Prostate gland (tissue), 2 donors: ENCODE data around the gene LCOR. TPM values are rescaled to one million over a fixed set of nuclear protein-coding genes. Genes with fewer than 3 reads are reported as not detected.

ENCODE experiments used
- DNase-seq: peaks from one replicate; pipeline ENCODE4 v3.0.0-alpha.2; 2019; ENCODE audit warnings: low spot score
- H3K27ac ChIP-seq, 2 donors: fragments of 200-600 bp; sonication (generic); 2 replicates each; pipeline ENCODE4 v1.5.1; 2017 to 2019
- H3K27me3 ChIP-seq: fragments of 200-600 bp; sonication (generic); replicated peaks from 2 replicates; pipeline ENCODE4 v1.5.1; 2019; ENCODE audit not compliant: insufficient read depth
- H3K36me3 ChIP-seq, 2 donors: fragments of 200-600 bp; sonication (generic); 1 replicate in 1 of 2; 2 replicates in 1 of 2; pipeline versions ENCODE4 v1.5.1 to v1.8.1; 2017 to 2019
- H3K4me1 ChIP-seq: fragments of 200-600 bp; sonication (generic); replicated peaks from 2 replicates; pipeline ENCODE4 v1.5.1; 2019
- H3K4me3 ChIP-seq, 2 donors: fragments of 200-600 bp; sonication (generic); 2 replicates each; pipeline ENCODE4 v1.5.1; 2017 to 2019
- H3K9me3 ChIP-seq: fragments of 200-600 bp; sonication (generic); 2 replicates; pipeline ENCODE4 v1.5.1; 2017
- POLR2A ChIP-seq: fragments of 450-650 bp; IDR thresholded peaks from one replicate; pipeline ENCODE4 v1.6.1; 2016; ENCODE audit warnings: antibody characterized with exemption, mild to moderate bottlenecking
- POLR2AphosphoS5 ChIP-seq: sonication (generic); formaldehyde crosslinking; IDR thresholded peaks from one replicate; pipeline ENCODE4 v1.6.1; 2017; ENCODE audit warnings: antibody characterized with exemption
- WGBS: methylation state at CpG from one replicate; pipeline ENCODE4 v1.1.5; 2018; 5-methylcytosine and 5-hydroxymethylcytosine counted together
- intact Hi-C: fragments of 100-400 bp; cut with DNase I; formaldehyde crosslinking; loops from one replicate; pipeline ENCODE4 v1.14.2; 2022
- total RNA-seq, 2 donors: library from RNA; depleted of rRNA; stranded (reverse); fragments of >200 nt; gene quantifications; one replicate each; pipeline ENCODE4 v1.1.0, GENCODE V29; 2016
- TF ChIP-seq, protein P1 (sequence below), 4 experiments: fragments of 200-600 bp in 2 of 4; fragments of 450-650 bp in 2 of 4; sonication (generic) in 2 of 4; IDR thresholded peaks; 1 replicate in 3 of 4; 2 replicates in 1 of 4; pipeline ENCODE4 v1.5.1; 2016 to 2019; ENCODE audit warnings: antibody characterized with exemption in 4 of 4, mild to moderate bottlenecking in 2 of 4, moderate library complexity in 2 of 4

LCOR gene
- total RNA-seq, 2 donors from 2014 or later = 32.8 to 40.0 TPM

DNA sequence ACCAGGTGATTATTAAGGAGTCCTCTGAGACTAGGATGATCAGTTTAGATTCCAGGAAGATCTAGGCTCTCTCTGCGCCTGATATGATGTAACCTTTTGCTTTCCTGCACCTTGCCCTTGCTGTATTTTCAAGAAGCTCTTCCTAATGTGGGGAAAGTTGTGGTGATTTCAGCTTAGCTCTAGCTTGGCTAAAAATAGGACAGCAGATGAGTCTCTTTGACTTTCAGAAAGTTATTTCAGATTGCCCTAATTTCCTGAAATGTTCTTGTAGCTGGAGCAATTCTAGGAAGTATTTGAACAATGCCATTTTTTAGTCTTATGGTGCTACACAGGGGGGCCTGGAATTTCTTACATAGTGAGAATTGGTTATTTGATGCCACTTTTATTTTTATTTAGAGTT, 3.8 kb downstream of the LCOR start:
- H3K4me3 ChIP-seq = no peak overlapping the region
- whole genome bisulfite sequencing = 59% methylated on average over 1 of the region's 1 CpG
- no peaks in the 10 kb centered on the region for H3K36me3 ChIP-seq
- intact Hi-C loops = no loop called here
- DNase-seq = no peak
- no peaks in the 10 kb centered on the region for H3K9me3 ChIP-seq
- H3K27me3 ChIP-seq = no peaks in the 10 kb centered on the region
- no peak overlapping the region for H3K27ac ChIP-seq
- no peaks in the 10 kb centered on the region for H3K4me1 ChIP-seq
- TF ChIP-seq POLR2A (no peak), POLR2AphosphoS5 (no peak)
- TF ChIP-seq, protein P1, sequence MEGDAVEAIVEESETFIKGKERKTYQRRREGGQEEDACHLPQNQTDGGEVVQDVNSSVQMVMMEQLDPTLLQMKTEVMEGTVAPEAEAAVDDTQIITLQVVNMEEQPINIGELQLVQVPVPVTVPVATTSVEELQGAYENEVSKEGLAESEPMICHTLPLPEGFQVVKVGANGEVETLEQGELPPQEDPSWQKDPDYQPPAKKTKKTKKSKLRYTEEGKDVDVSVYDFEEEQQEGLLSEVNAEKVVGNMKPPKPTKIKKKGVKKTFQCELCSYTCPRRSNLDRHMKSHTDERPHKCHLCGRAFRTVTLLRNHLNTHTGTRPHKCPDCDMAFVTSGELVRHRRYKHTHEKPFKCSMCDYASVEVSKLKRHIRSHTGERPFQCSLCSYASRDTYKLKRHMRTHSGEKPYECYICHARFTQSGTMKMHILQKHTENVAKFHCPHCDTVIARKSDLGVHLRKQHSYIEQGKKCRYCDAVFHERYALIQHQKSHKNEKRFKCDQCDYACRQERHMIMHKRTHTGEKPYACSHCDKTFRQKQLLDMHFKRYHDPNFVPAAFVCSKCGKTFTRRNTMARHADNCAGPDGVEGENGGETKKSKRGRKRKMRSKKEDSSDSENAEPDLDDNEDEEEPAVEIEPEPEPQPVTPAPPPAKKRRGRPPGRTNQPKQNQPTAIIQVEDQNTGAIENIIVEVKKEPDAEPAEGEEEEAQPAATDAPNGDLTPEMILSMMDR (IDR thresholded peaks at IDR 0.05) = no peak

DNA sequence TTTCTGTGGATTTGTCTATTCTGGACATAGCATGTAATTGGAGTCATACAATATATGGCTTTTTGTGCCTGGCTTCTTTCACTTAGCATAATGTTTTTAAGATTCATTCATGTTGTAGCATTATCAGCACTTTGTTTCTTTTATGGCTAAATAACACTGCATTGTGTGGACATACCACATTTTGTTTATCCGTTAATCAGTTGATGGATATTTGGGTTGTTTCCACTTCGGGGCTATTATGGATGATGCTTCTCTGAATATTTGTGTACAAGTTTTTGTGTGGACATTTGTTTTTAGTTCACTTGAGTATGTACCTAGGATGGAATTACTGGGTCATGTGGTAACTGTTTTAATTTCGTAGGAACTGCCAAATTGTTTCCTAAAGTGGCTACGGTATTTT, 6.4 kb downstream of the LCOR start:
- H3K9me3 ChIP-seq = no peaks in the 10 kb centered on the region
- H3K36me3 ChIP-seq = no peaks in the 10 kb centered on the region
- intact Hi-C loops = no loop called here
- H3K27me3 ChIP-seq = no peaks in the 10 kb centered on the region
- no peak for DNase-seq
- 85% methylated on average over 4 of the region's 4 CpGs for WGBS
- no peak overlapping the region for H3K27ac ChIP-seq
- no peak overlapping the region for H3K4me3 ChIP-seq
- H3K4me1 ChIP-seq = peaks cover 3% of the 10 kb centered on the region
- TF ChIP-seq POLR2A = no peak
- TF ChIP-seq, protein P1 (IDR thresholded peaks at IDR 0.05) = no peak
- TF ChIP-seq POLR2AphosphoS5 = no peak

GRCh38 chr10:96840841-96841518, 8.9 kb downstream of the LCOR start:
- H3K9me3 ChIP-seq = no peaks in the 10 kb centered on the region
- H3K4me1 ChIP-seq = peaks cover 4% of the 10 kb centered on the region
- no peak for DNase-seq
- H3K27ac ChIP-seq = no peak overlapping the region
- TF ChIP-seq, protein P1 (IDR thresholded peaks at IDR 0.05) = no peak
- no peak for TF ChIP-seq POLR2AphosphoS5
- TF ChIP-seq POLR2A = no peak
- H3K27me3 ChIP-seq = no peaks in the 10 kb centered on the region
- H3K4me3 ChIP-seq = no peak overlapping the region
- 66% methylated on average over 7 of the region's 7 CpGs for WGBS
- intact Hi-C loops = no loop called here
- no peaks in the 10 kb centered on the region for H3K36me3 ChIP-seq

DNA sequence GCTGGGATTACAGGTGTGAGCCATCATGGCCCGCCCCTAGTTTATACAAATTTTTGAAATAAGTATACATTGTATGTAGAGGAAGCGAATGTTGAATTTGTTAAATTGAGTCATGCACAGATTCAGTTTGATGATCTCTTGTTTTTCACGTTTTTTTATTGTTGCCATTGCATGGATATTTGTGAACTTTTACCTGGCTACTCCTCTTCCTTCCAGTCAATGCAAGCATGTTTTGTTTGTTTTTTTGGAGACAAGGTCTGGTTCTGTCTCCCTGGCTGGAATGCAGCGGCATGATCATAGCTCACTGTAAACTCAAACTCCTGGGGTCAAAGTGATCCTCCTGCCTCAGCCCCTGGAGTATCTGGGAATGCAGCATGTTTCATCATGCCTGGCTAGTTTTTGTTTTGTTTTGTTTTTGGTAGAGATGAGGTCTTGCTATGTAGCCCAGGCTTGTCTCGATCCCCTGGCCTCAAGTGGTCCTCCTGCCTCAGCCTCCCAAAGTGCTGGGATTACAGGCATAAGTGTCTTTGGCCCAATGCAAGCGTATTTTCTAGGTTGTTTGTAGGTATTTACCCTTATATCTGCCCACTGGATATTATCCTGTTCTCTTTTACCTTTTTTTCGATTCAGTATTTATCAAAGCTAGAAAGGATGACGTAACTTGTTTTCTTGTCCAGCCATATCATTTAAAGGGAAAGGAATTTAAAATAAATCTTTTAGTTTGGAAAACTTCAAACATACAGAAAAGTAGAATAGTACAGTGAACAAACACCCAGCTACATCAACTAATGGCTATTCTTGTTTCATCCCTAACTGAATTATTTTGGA, 11.0 kb downstream of the LCOR start:
- Histone ChIP-seq H3K27me3 (no peaks in the 10 kb centered on the region), H3K4me1 (peaks cover 15% of the 10 kb centered on the region), H3K36me3 (no peaks in the 10 kb centered on the region), H3K27ac (peak overlapping the region in 1 of 2 donors; percentile 12), H3K9me3 (no peaks in the 10 kb centered on the region), H3K4me3 (no peak overlapping the region)
- peak; percentile 30 for TF ChIP-seq POLR2AphosphoS5
- TF ChIP-seq, protein P1 (IDR thresholded peaks at IDR 0.05) = no peak
- no peak for TF ChIP-seq POLR2A
- 73% methylated on average over 8 of the region's 8 CpGs for WGBS
- DNase-seq = peak; percentile 16
- intact Hi-C loops = no loop called here
